GM13977 (cell line): Measurements from ENCODE around the gene GSE1.

Experiments
- DNase-seq: peaks from one replicate; pipeline ENCODE4 v3.0.0; 2012; ENCODE audit warnings: low spot score
- CTCF ChIP-seq: IDR thresholded peaks from 2 replicates; pipeline ENCODE4 v1.5.1; 2012; ENCODE audit warnings: mild to moderate bottlenecking, control low read depth; ENCODE audit not compliant: insufficient read depth; ENCODE audit errors: extremely low read depth, missing control alignments
- in situ Hi-C: fragments of 300-500 bp; cut with MboI; formaldehyde crosslinking; loops from one replicate; pipeline ENCODE4 v1.12.0; 2022; ENCODE audit warnings: low sequenced_read_pairs, low pct_unique_long_range_greater_than_20kb, mixed read lengths, inconsistent platforms; ENCODE audit not compliant: unreplicated experiment

Gene GSE1

DNA sequence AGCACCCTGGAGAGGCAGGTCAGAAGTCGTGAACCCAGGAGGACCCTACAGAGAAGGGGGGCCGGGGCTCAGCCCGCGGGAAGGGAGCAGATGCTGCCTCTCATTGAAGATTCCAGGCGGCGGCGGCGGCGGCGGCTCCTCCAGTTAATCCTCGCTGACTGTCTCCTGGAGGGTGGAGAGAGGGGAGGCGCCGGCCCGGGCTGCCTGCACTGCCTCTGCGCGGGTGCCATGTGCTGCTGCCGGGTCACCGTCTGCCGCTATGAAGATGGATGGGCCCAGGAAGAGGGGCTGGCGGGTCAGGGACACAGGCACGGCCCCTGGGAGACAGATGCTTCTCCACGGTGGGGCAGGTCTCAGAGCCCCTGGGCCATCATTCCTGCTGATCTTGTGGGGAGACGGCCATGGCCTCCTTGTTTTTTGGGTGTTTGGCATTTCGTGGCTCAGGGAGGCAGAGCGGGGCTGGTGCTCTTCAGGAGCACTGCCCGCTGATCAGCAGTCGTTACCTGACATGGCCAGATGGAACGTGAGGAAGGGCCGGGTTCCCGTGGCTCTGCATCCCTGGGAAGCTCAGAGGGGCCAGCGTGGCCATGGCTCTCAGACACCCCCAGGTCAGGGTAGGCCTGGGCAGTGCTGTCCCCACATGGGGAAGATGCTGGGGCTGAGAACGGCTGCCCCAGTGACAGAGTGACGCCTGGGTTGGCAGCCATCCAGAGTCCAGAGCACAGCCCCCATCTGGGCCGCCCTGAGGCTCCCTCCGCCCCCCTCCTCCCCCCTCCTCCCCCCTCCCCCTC, 39.5 kb downstream of the GSE1 start:
- no peak for TF ChIP-seq CTCF
- DNase-seq, result no peak
- in situ Hi-C loops, result no loop called here

DNA sequence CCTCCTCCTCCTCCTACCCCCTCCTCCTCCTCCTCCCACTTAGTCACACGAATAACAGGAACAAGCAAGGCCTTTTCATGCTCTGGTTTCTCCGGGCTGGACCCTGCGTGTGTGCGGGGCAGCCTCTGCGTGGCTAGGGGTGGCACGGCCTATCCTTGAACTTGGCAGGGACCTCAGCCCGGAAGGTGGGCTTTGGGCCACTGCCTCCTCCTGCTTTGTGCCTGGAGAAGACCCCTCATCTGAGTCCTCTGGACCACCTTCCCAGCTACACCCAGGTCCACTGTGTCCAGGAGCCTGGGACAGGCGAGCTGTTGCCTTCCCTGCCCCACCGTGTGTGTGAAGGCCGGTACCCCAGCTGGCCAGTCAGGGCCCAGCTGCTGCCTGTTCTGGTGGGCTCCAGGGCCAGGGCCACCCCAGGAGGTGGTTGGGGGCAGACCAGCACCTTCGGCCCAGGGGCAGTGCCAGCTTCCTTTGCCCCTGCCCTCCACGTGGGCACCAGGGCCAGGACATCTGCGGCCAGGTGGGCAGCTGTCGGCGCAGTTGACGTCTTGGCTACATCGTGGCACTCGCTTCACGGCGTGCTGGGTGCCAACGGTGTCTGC, 40.3 kb downstream of the GSE1 start:
- in situ Hi-C loops, result no loop called here
- DNase-seq, result no peak
- TF ChIP-seq CTCF, result no peak

DNA sequence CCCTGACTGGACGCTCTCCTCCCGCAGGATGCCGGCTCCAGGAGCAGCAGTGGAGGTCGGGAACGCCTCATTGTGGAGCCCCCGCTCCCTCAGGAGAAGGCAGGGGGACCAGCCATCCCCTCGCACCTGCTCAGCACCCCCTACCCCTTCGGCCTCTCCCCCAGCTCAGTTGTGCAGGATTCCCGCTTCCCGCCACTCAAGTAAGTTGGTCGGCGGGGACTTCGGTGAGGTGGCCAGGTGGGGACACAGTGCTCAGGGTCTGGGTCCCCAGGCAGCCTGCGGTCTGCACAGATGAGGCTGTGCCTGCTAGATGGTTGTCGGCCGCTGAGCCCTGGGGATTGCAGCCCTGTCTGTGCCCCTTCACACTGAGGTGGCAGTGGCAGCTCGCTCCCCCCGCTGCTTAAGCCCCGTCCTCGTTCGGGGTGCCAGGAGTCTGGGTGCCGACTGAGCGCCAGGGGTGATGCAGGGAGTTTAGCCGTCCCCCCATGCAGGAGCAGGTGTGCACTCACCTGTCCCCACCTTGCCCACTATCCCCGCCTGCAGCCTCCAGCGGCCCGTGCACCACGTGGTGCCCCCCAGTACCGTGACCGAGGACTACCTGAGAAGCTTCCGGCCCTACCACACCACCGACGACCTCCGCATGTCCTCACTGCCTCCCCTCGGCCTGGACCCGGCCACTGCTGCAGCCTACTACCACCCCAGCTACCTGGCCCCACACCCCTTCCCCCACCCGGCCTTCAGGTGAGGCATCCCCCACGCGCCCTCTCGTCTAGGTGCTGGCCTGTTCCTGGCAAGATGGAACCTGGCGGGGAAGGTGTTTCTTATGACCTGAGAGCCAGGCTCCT, 41.4 kb downstream of the GSE1 start:
- in situ Hi-C loops, result no loop called here
- no peak for TF ChIP-seq CTCF
- no peak for DNase-seq

- no peak for TF ChIP-seq CTCF
- DNase-seq, result no peak
- in situ Hi-C loops, result no loop called here
These were observed 42.4 kb downstream of the GSE1 start for GRCh38 chr16:85655216-85656129.

DNA sequence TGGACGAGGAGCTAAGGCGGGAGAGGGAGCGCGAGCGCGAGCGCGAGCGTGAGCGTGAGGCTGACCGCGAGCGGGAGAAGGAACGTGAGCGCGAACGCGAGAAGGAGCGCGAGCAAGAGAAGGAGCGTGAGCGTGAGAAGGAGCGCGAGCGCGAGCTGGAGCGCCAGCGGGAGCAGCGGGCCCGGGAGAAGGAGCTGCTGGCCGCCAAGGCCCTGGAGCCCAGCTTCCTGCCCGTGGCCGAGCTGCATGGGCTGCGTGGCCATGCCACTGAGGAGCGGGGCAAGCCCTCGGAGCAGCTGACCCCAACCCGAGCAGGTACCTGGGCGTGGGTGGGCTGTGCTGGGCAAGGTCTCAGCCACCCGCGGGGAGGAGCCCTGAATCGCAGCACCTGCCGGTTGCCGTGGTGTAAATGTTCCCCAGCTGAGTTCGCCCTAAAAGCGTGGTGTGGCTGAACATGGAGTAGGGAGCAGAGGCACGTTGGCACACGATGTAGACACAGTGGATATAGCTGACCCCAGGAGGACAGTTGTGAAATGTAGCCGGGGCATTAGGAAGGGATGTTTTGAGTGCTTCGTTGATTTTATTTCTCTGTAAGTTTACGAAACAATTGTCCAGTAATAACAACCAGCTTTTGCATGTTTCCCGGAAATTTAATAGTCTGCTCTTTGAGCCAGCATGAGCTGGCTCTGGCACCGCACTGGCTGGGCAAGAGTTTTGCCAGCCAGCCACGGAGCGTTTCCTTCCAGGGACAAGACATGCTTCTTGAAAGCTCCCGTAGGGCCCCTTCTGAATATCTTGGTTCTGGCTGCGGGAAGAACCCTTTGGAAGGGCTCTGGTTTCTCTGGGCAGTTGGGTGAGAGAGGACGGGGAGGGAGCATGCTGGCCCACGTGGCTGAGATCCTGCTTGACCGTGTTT, 43.5 kb downstream of the GSE1 start:
- in situ Hi-C loops, result no loop called here
- DNase-seq, result no peak

More for the DNA sequence above, 43.5 kb downstream of the GSE1 start:
- TF ChIP-seq CTCF, result no peak
